Measurements from ENCODE around the gene MXI1.

MXI1 gene

GRCh38 chr10:110181451-110181850, 26.0 kb upstream of the MXI1 start:
- TF ChIP-seq CREB5 (CRISPR knock-in tag; IDR thresholded peaks at IDR 0.05; ENCODE audit: low read depth) (no peak), PATZ1 (CRISPR knock-in tag; IDR thresholded peaks at IDR 0.05; ENCODE audit: borderline replicate concordance) (no peak), SNAI2 (CRISPR knock-in tag; IDR thresholded peaks at IDR 0.05) (no peak), BACH2 (CRISPR knock-in tag; IDR thresholded peaks at IDR 0.05; ENCODE audit: borderline replicate concordance) (no peak), TCF4 (CRISPR knock-in tag; IDR thresholded peaks at IDR 0.05; ENCODE audit: borderline replicate concordance) (no peak), TOX (CRISPR knock-in tag; IDR thresholded peaks at IDR 0.05; ENCODE audit: borderline replicate concordance) (no peak), GLIS3 (CRISPR knock-in tag; IDR thresholded peaks at IDR 0.05) (no peak), ZNF70 (CRISPR knock-in tag; IDR thresholded peaks at IDR 0.05) (no peak), TSHZ2 (CRISPR knock-in tag; IDR thresholded peaks at IDR 0.05) (no peak), CSRNP3 (CRISPR knock-in tag; IDR thresholded peaks at IDR 0.05) (no peak), CSDC2 (CRISPR knock-in tag; IDR thresholded peaks at IDR 0.05) (no peak)
- no peak for ATAC-seq

- TF ChIP-seq TSHZ2 (CRISPR knock-in tag; IDR thresholded peaks at IDR 0.05) (no peak), POU6F1 (CRISPR knock-in tag; IDR thresholded peaks at IDR 0.05; ENCODE audit: borderline replicate concordance, low read depth) (no peak), ZNF8 (CRISPR knock-in tag; IDR thresholded peaks at IDR 0.05) (no peak), ZC3H10 (CRISPR knock-in tag; IDR thresholded peaks at IDR 0.05) (no peak), ZNF70 (CRISPR knock-in tag; IDR thresholded peaks at IDR 0.05) (no peak), ARNTL (CRISPR knock-in tag; IDR thresholded peaks at IDR 0.05; ENCODE audit: borderline replicate concordance, low read depth) (no peak), ISL1 (CRISPR knock-in tag; IDR thresholded peaks at IDR 0.05) (no peak), ZFP30 (CRISPR knock-in tag; IDR thresholded peaks at IDR 0.05) (no peak), OSR1 (CRISPR knock-in tag; IDR thresholded peaks at IDR 0.05) (no peak), ZFP3 (CRISPR knock-in tag; IDR thresholded peaks at IDR 0.05) (no peak), TCF4 (CRISPR knock-in tag; IDR thresholded peaks at IDR 0.05; ENCODE audit: borderline replicate concordance) (no peak), CREB5 (CRISPR knock-in tag; IDR thresholded peaks at IDR 0.05; ENCODE audit: low read depth) (no peak), CSDC2 (CRISPR knock-in tag; IDR thresholded peaks at IDR 0.05) (no peak), PATZ1 (CRISPR knock-in tag; IDR thresholded peaks at IDR 0.05; ENCODE audit: borderline replicate concordance) (no peak), TOX (CRISPR knock-in tag; IDR thresholded peaks at IDR 0.05; ENCODE audit: borderline replicate concordance) (no peak), SNAI2 (CRISPR knock-in tag; IDR thresholded peaks at IDR 0.05) (no peak), RARB (CRISPR knock-in tag; IDR thresholded peaks at IDR 0.05) (no peak)
- ATAC-seq, result no peak
Observed at GRCh38 chr10:110181911-110182310, 25.5 kb upstream of the MXI1 start.
